Ascending aorta (tissue), 2 donors: ENCODE results near the gene GCM1. TPM values are rescaled to one million over a fixed set of nuclear protein-coding genes. Genes with fewer than 3 reads are reported as not detected.

Source experiments
- DNase-seq, 2 donors: peaks; one replicate each; pipeline ENCODE4 v3.0.0-alpha.2; 2019; ENCODE audit warnings: low spot score in 2 of 2
- H3K27ac ChIP-seq, 2 donors: fragments of 200-600 bp; sonication (generic); one replicate each; pipeline ENCODE4 v1.5.1; 2016 to 2017; ENCODE audit warnings: mild to moderate bottlenecking in 1 of 2
- H3K27me3 ChIP-seq: fragments of 200-600 bp; sonication (generic); one replicate; pipeline ENCODE4 v1.5.1; 2017
- H3K36me3 ChIP-seq, 2 donors: fragments of 200-600 bp; sonication (generic); one replicate each; pipeline ENCODE4 v1.5.1; 2016
- H3K4me1 ChIP-seq, 2 donors: fragments of 200-600 bp; sonication (generic); one replicate each; pipeline ENCODE4 v1.5.1; 2016 to 2017; ENCODE audit warnings: mild to moderate bottlenecking in 1 of 2
- H3K4me3 ChIP-seq, 2 donors: fragments of 200-600 bp; sonication (generic); one replicate each; pipeline ENCODE4 v1.5.1; 2016 to 2017; ENCODE audit warnings: mild to moderate bottlenecking in 1 of 2
- H3K9me3 ChIP-seq, 2 donors: fragments of 200-600 bp; sonication (generic); one replicate each; pipeline ENCODE4 v1.5.1; 2016
- intact Hi-C: fragments of 100-400 bp; cut with DNase I; formaldehyde crosslinking; loops from one replicate; pipeline ENCODE4 v1.15.1; 2023
- total RNA-seq: library from RNA; depleted of rRNA; stranded (reverse); fragments of >200 nt; gene quantifications from one replicate; pipeline ENCODE4 v1.1.0, GENCODE V29; 2016
- TF ChIP-seq, protein P1 (sequence below), 3 experiments: fragments of 200-600 bp in 2 of 3; fragments of 450-650 bp in 1 of 3; sonication (generic) in 2 of 3; IDR thresholded peaks; one replicate each; pipeline ENCODE4 v1.5.1; 2016 to 2019; ENCODE audit warnings: antibody characterized with exemption in 3 of 3, mild to moderate bottlenecking in 1 of 3, moderate library complexity in 1 of 3

Gene GCM1
- not detected for total RNA-seq

GRCh38 chr6:53148684-53149083 is at the start of gene GCM1:
Gene GCM1 (minus strand): TSS chr6:53148841. CDS start chr6:53145632, 3,209 bp downstream.
- Histone ChIP-seq H3K27me3 (no peaks in the 10 kb centered on the region), H3K4me3 (no peak within 1 kb of the TSS), H3K27ac (no peak within 1 kb of the TSS), H3K9me3 (no peaks in the 10 kb centered on the region), H3K4me1 (no peaks in the 10 kb centered on the region), H3K36me3 (no peaks in the 10 kb centered on the region)
- DNase-seq: no peak
- intact Hi-C loops: no loop called here
- TF ChIP-seq, protein P1, sequence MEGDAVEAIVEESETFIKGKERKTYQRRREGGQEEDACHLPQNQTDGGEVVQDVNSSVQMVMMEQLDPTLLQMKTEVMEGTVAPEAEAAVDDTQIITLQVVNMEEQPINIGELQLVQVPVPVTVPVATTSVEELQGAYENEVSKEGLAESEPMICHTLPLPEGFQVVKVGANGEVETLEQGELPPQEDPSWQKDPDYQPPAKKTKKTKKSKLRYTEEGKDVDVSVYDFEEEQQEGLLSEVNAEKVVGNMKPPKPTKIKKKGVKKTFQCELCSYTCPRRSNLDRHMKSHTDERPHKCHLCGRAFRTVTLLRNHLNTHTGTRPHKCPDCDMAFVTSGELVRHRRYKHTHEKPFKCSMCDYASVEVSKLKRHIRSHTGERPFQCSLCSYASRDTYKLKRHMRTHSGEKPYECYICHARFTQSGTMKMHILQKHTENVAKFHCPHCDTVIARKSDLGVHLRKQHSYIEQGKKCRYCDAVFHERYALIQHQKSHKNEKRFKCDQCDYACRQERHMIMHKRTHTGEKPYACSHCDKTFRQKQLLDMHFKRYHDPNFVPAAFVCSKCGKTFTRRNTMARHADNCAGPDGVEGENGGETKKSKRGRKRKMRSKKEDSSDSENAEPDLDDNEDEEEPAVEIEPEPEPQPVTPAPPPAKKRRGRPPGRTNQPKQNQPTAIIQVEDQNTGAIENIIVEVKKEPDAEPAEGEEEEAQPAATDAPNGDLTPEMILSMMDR (IDR thresholded peaks at IDR 0.05): no peak

DNA sequence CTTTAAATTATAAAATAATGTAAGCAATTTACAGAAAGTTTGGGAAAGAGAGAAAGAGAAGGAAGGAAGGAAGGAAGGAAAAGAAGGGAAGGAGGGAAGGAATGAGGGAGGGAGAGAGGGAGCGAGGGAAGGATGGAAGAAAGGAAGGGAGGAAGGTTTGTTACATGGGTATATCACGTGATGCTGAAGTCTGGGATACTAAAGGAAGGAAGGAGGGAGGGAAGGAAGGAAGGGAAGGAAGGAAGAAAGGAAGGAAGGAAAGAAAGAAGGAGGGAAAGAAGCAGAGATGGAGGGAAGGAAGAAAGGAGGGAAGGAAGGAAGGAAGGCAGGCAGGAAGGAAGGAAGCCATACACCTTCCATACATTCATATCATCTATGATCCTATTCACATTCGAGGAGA is 48.9 kb upstream of the GCM1 start:
- no peak for DNase-seq
- H3K27me3 ChIP-seq: no peaks in the 10 kb centered on the region
- TF ChIP-seq, protein P1 (IDR thresholded peaks at IDR 0.05): no peak
- no peaks in the 10 kb centered on the region for H3K36me3 ChIP-seq
- no peaks in the 10 kb centered on the region for H3K9me3 ChIP-seq
- no peak overlapping the region for H3K4me3 ChIP-seq
- intact Hi-C loops: no loop called here
- no peaks in the 10 kb centered on the region for H3K4me1 ChIP-seq
- no peak overlapping the region for H3K27ac ChIP-seq

DNA sequence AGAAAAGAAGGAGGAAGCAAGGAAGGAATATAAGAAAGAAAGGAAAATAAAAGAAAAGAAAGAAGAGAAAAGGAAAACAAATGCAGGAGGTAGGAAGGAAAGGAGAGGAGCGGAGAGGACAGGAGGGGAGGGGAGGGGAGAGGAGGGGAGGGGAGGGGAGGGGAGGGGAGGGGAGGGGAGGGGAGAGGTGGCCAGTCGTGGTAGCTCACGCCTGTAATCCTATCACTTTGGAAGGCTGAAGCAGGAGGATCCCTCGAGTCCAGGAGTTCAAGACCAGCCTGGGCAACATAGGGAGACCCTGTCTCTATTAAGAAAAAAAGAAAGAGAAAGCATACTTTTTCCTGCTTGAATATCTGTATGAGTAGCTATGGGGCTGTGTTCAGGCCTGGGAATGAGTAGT is 46.4 kb upstream of the GCM1 start:
- H3K4me3 ChIP-seq: no peak overlapping the region
- no peaks in the 10 kb centered on the region for H3K4me1 ChIP-seq
- TF ChIP-seq, protein P1 (IDR thresholded peaks at IDR 0.05): no peak
- no peak for DNase-seq
- no peaks in the 10 kb centered on the region for H3K9me3 ChIP-seq
- intact Hi-C loops: no loop called here
- no peak overlapping the region for H3K27ac ChIP-seq
- no peaks in the 10 kb centered on the region for H3K27me3 ChIP-seq
- H3K36me3 ChIP-seq: no peaks in the 10 kb centered on the region

GRCh38 chr6:53192682-53193188 is 44.1 kb upstream of the GCM1 start:
- Histone ChIP-seq H3K4me3 (no peak overlapping the region), H3K36me3 (no peaks in the 10 kb centered on the region), H3K9me3 (no peaks in the 10 kb centered on the region), H3K27me3 (no peaks in the 10 kb centered on the region), H3K4me1 (no peaks in the 10 kb centered on the region), H3K27ac (no peak overlapping the region)
- intact Hi-C loops: no loop called here
- no peak for DNase-seq
- TF ChIP-seq, protein P1 (IDR thresholded peaks at IDR 0.05): no peak

GRCh38 chr6:53189554-53189953 is 40.9 kb upstream of the GCM1 start:
- TF ChIP-seq, protein P1 (IDR thresholded peaks at IDR 0.05): no peak
- H3K27ac ChIP-seq: no peak overlapping the region
- intact Hi-C loops: no loop called here
- no peaks in the 10 kb centered on the region for H3K36me3 ChIP-seq
- DNase-seq: no peak
- H3K27me3 ChIP-seq: no peaks in the 10 kb centered on the region
- no peaks in the 10 kb centered on the region for H3K9me3 ChIP-seq
- no peaks in the 10 kb centered on the region for H3K4me1 ChIP-seq
- no peak overlapping the region for H3K4me3 ChIP-seq

DNA sequence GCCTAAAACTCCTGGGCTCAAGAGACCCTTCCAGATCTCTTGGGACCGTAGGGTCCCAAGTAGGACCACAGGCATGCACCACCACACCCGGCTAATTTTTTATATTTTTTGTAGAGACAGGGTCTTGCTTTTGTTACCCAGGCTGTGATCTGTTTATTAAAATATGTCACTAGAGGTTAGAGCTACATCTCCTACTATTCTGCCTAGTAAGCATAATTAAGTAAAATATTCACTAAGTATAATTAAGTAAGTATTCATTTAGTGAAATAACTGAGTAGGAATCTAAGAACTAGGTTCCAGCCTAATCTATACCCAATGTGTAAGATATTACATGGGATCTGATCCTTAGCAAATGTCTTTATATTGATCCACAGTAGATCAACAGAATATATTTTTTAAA is 40.2 kb upstream of the GCM1 start:
- H3K27me3 ChIP-seq: no peaks in the 10 kb centered on the region
- intact Hi-C loops: no loop called here

More for the DNA sequence above, 40.2 kb upstream of the GCM1 start:
- Histone ChIP-seq H3K4me1 (no peaks in the 10 kb centered on the region), H3K27ac (no peak overlapping the region), H3K4me3 (no peak overlapping the region), H3K9me3 (no peaks in the 10 kb centered on the region), H3K36me3 (no peaks in the 10 kb centered on the region)
- no peak for DNase-seq
- TF ChIP-seq, protein P1 (IDR thresholded peaks at IDR 0.05): no peak
